SK-N-SH treated with all-trans-retinoic acid at 6 μM for 48 hours (cell line): ENCODE measurements around the gene NTMT1.

ENCODE experiments used
- ATAC-seq: fragments of 200-7000 bp; cut with Tn5 transposase; 3 replicates; pipeline ENCODE4 v1.9.1; 2020; ENCODE audit warnings: mild to moderate bottlenecking, moderate library complexity
- CSDC2 ChIP-seq: fragments of 250-450 bp; sonication (Bioruptor Pico); IDR thresholded peaks from 2 replicates; pipeline ENCODE4 v1.5.0; 2020; ENCODE audit warnings: mild to moderate bottlenecking, moderate library complexity
- ESRRG ChIP-seq: fragments of 250-450 bp; sonication (Bioruptor Pico); IDR thresholded peaks from 2 replicates; pipeline ENCODE4 v1.6.1; 2021; ENCODE audit warnings: mild to moderate bottlenecking
- GLIS3 ChIP-seq: fragments of 250-450 bp; sonication (Bioruptor Pico); IDR thresholded peaks from 2 replicates; pipeline ENCODE4 v1.5.0; 2020; ENCODE audit warnings: mild to moderate bottlenecking, moderate library complexity
- ISL1 ChIP-seq: fragments of 250-450 bp; sonication (Bioruptor Pico); IDR thresholded peaks from 2 replicates; pipeline ENCODE4 v2.1.2; 2022; ENCODE audit warnings: mild to moderate bottlenecking, moderate library complexity
- OSR1 ChIP-seq: fragments of 250-450 bp; sonication (Bioruptor Pico); IDR thresholded peaks from 2 replicates; pipeline ENCODE4 v1.8.0; 2022; ENCODE audit warnings: moderate library complexity, mild to moderate bottlenecking, inconsistent platforms
- PATZ1 ChIP-seq: fragments of 250-450 bp; sonication (Bioruptor Pico); IDR thresholded peaks from 2 replicates; pipeline ENCODE4 v1.8.0; 2020; ENCODE audit warnings: mild to moderate bottlenecking, moderate library complexity, borderline replicate concordance
- PPARA ChIP-seq: fragments of 250-450 bp; sonication (Bioruptor Pico); IDR thresholded peaks from 2 replicates; pipeline ENCODE4 v1.5.0; 2020; ENCODE audit warnings: mild to moderate bottlenecking, borderline replicate concordance
- SNAI2 ChIP-seq: fragments of 250-450 bp; sonication (Bioruptor Pico); IDR thresholded peaks from 2 replicates; pipeline ENCODE4 v1.5.0; 2020; ENCODE audit warnings: mild to moderate bottlenecking, moderate library complexity
- TCF4 ChIP-seq: fragments of 250-450 bp; sonication (Bioruptor Pico); IDR thresholded peaks from 2 replicates; pipeline ENCODE4 v1.8.0; 2021; ENCODE audit warnings: mild to moderate bottlenecking, moderate library complexity, borderline replicate concordance
- TOX ChIP-seq: fragments of 250-450 bp; sonication (Bioruptor Pico); IDR thresholded peaks from 2 replicates; pipeline ENCODE4 v1.8.0; 2021; ENCODE audit warnings: mild to moderate bottlenecking, moderate library complexity, borderline replicate concordance
- ZFP3 ChIP-seq: fragments of 250-450 bp; sonication (Bioruptor Pico); IDR thresholded peaks from 2 replicates; pipeline ENCODE4 v1.5.0; 2020; ENCODE audit warnings: mild to moderate bottlenecking, moderate library complexity
- ZFP30 ChIP-seq: fragments of 450-650 bp; formaldehyde crosslinking; IDR thresholded peaks from 2 replicates; pipeline ENCODE4 v1.5.0; 2022; ENCODE audit warnings: mild to moderate bottlenecking, moderate library complexity
- ZNF565 ChIP-seq: fragments of 450-650 bp; formaldehyde crosslinking; conservative IDR thresholded peaks from 2 replicates; pipeline ENCODE4 v1.5.0; 2020; ENCODE audit warnings: low read depth, mild to moderate bottlenecking, moderate library complexity
- ZNF8 ChIP-seq: fragments of 450-650 bp; formaldehyde crosslinking; IDR thresholded peaks from 2 replicates; pipeline ENCODE4 v1.5.0; 2020; ENCODE audit warnings: mild to moderate bottlenecking, moderate library complexity
- TF ChIP-seq, protein P1 (sequence below): fragments of 250-450 bp; sonication (Bioruptor Pico); IDR thresholded peaks from 2 replicates; pipeline ENCODE4 v1.5.0; 2020; ENCODE audit warnings: mild to moderate bottlenecking, moderate library complexity
- TF ChIP-seq, protein P2 (sequence below): fragments of 250-450 bp; sonication (Bioruptor Pico); IDR thresholded peaks from 2 replicates; pipeline ENCODE4 v1.8.0; 2021; ENCODE audit warnings: low read depth, mild to moderate bottlenecking, moderate library complexity, borderline replicate concordance

NTMT1 gene

GRCh38 chr9:129617167-129617566 lies 8.8 kb upstream of the NTMT1 start (continued):
- TF ChIP-seq PATZ1 (CRISPR knock-in tag) (no peak), ZFP3 (CRISPR knock-in tag) (no peak), ZNF565 (CRISPR knock-in tag) (no peak), OSR1 (CRISPR knock-in tag) (no peak), CSDC2 (CRISPR knock-in tag) (no peak)
- TF ChIP-seq, protein P1, sequence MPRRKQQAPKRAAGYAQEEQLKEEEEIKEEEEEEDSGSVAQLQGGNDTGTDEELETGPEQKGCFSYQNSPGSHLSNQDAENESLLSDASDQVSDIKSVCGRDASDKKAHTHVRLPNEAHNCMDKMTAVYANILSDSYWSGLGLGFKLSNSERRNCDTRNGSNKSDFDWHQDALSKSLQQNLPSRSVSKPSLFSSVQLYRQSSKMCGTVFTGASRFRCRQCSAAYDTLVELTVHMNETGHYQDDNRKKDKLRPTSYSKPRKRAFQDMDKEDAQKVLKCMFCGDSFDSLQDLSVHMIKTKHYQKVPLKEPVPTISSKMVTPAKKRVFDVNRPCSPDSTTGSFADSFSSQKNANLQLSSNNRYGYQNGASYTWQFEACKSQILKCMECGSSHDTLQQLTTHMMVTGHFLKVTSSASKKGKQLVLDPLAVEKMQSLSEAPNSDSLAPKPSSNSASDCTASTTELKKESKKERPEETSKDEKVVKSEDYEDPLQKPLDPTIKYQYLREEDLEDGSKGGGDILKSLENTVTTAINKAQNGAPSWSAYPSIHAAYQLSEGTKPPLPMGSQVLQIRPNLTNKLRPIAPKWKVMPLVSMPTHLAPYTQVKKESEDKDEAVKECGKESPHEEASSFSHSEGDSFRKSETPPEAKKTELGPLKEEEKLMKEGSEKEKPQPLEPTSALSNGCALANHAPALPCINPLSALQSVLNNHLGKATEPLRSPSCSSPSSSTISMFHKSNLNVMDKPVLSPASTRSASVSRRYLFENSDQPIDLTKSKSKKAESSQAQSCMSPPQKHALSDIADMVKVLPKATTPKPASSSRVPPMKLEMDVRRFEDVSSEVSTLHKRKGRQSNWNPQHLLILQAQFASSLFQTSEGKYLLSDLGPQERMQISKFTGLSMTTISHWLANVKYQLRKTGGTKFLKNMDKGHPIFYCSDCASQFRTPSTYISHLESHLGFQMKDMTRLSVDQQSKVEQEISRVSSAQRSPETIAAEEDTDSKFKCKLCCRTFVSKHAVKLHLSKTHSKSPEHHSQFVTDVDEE = no peak

GRCh38 chr9:129619787-129620668 lies 5.9 kb upstream of the NTMT1 start:
- TF ChIP-seq TOX (CRISPR knock-in tag) = no peak
- TF ChIP-seq, protein P1 = no peak
- no peak for TF ChIP-seq GLIS3 (CRISPR knock-in tag)
- TF ChIP-seq ZNF8 = no peak
- TF ChIP-seq TCF4 (CRISPR knock-in tag) = no peak
- TF ChIP-seq, protein P2, sequence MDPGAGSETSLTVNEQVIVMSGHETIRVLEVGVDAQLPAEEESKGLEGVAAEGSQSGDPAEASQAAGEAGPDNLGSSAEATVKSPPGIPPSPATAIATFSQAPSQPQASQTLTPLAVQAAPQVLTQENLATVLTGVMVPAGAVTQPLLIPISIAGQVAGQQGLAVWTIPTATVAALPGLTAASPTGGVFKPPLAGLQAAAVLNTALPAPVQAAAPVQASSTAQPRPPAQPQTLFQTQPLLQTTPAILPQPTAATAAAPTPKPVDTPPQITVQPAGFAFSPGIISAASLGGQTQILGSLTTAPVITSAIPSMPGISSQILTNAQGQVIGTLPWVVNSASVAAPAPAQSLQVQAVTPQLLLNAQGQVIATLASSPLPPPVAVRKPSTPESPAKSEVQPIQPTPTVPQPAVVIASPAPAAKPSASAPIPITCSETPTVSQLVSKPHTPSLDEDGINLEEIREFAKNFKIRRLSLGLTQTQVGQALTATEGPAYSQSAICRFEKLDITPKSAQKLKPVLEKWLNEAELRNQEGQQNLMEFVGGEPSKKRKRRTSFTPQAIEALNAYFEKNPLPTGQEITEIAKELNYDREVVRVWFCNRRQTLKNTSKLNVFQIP (CRISPR knock-in tag) = no peak
- no peak for TF ChIP-seq ISL1 (CRISPR knock-in tag)
- peak; percentile 54 for ATAC-seq

GRCh38 chr9:129620669-129621295 lies 5.2 kb upstream of the NTMT1 start, which contains the start of gene C9orf50:
Gene C9orf50 (minus strand): TSS chr9:129621101. CDS start chr9:129620574, 527 bp downstream.
- TF ChIP-seq ESRRG (CRISPR knock-in tag) = no peak
- TF ChIP-seq, protein P1 = no peak
- TF ChIP-seq PATZ1 (CRISPR knock-in tag) = no peak
- TF ChIP-seq ZFP30 (CRISPR knock-in tag) = no peak
- no peak for TF ChIP-seq OSR1 (CRISPR knock-in tag)
- no peak for TF ChIP-seq SNAI2 (CRISPR knock-in tag)
- no peak for TF ChIP-seq CSDC2 (CRISPR knock-in tag)
- TF ChIP-seq PPARA (CRISPR knock-in tag) = no peak
- ATAC-seq = no peak
